Fibroblast of lung (primary cell): ENCODE data around the gene OR51B6. TPM values are rescaled to one million over a fixed set of nuclear protein-coding genes. Genes with fewer than 3 reads are reported as not detected.

Experiments
- DNase-seq, 2 donors: peaks; one replicate each; pipeline versions ENCODE4 v3.0.0 to v3.0.0-alpha.2; 2010; ENCODE audit warnings: low read depth in 2 of 2
- H2AFZ ChIP-seq: 2 replicates; pipeline ENCODE4 v1.5.1; 2012; ENCODE audit warnings: low read length, control low read depth, inconsistent platforms
- H3K27ac ChIP-seq: 2 replicates; pipeline ENCODE4 v1.5.1; 2011; ENCODE audit warnings: low read length, control low read depth; ENCODE audit not compliant: insufficient read depth
- H3K27me3 ChIP-seq: 2 replicates; pipeline ENCODE4 v1.5.1; 2011; ENCODE audit warnings: mild to moderate bottlenecking, low read length; ENCODE audit not compliant: control insufficient read depth, insufficient read depth
- H3K36me3 ChIP-seq: 2 replicates; pipeline ENCODE4 v1.5.1; 2011; ENCODE audit warnings: low read length; ENCODE audit not compliant: control insufficient read depth, insufficient read depth
- H3K4me1 ChIP-seq: 2 replicates; pipeline ENCODE4 v1.5.1; 2011; ENCODE audit warnings: low read length; ENCODE audit not compliant: control insufficient read depth, insufficient read depth; ENCODE audit errors: extremely low read depth
- H3K4me2 ChIP-seq: 2 replicates; pipeline ENCODE4 v1.5.1; 2011; ENCODE audit warnings: low read length, control low read depth; ENCODE audit not compliant: insufficient read depth; ENCODE audit errors: extremely low read depth
- H3K4me3 ChIP-seq, 4 experiments: fragments of 200-600 bp in 1 of 4; sonication (generic) in 1 of 4; replicated peaks in 1 of 4; 2 replicates each; pipeline ENCODE4 v1.5.1; 2011 to 2016; ENCODE audit warnings: low read length in 4 of 4, low read depth in 3 of 4, mild to moderate bottlenecking in 3 of 4, control low read depth in 2 of 4, inconsistent platforms in 1 of 4, mixed read lengths in 1 of 4; ENCODE audit not compliant: insufficient read depth in 1 of 4; ENCODE audit errors: control extremely low read depth in 1 of 4
- H3K79me2 ChIP-seq: 2 replicates; pipeline ENCODE4 v1.5.1; 2012; ENCODE audit warnings: mild to moderate bottlenecking, low read length, inconsistent platforms; ENCODE audit not compliant: control insufficient read depth, insufficient read depth
- H3K9ac ChIP-seq: 2 replicates; pipeline ENCODE4 v1.5.1; 2011; ENCODE audit warnings: mild to moderate bottlenecking, low read length, control low read depth; ENCODE audit not compliant: insufficient read depth
- H3K9me3 ChIP-seq: 2 replicates; pipeline ENCODE4 v1.5.1; 2012; ENCODE audit warnings: low read depth, low read length; ENCODE audit not compliant: control insufficient read depth, insufficient read depth
- H4K20me1 ChIP-seq: 2 replicates; pipeline ENCODE4 v1.5.1; 2011; ENCODE audit warnings: low read length; ENCODE audit not compliant: control insufficient read depth, insufficient read depth; ENCODE audit errors: extremely low read depth
- EZH2 ChIP-seq: IDR thresholded peaks from 2 replicates; pipeline ENCODE4 v1.5.1; 2012; ENCODE audit warnings: low read length, control low read depth, mild to moderate bottlenecking; ENCODE audit errors: missing control alignments
- polyA minus RNA-seq: library from RNA; depleted of rRNA, polyadenylated mRNA; stranded (reverse); fragments of >200 nt; gene quantifications from 2 replicates; pipeline ENCODE4 v1.2.3, GENCODE V29; 2011; ENCODE audit warnings: low replicate concordance
- polyA plus RNA-seq, 2 donors: library from polyadenylated mRNA; depleted of rRNA in 1 of 2; stranded (reverse) in 1 of 2; unstranded in 1 of 2; fragments of >200 nt; gene quantifications; 2 replicates each; pipeline ENCODE4 v1.2.1, GENCODE V29; 2011 to 2012; ENCODE audit warnings: missing spikeins in 1 of 2
- total RNA-seq: library from RNA; depleted of rRNA; stranded (reverse); fragments of >200 nt; gene quantifications from 2 replicates; pipeline ENCODE4 v1.2.1, GENCODE V29; 2014
- TF ChIP-seq, protein P1 (sequence below), 2 donors: IDR thresholded peaks in 1 of 2; conservative IDR thresholded peaks in 1 of 2; 1 replicate in 1 of 2; 2 replicates in 1 of 2; pipeline ENCODE4 v1.5.1; 2011 to 2012; ENCODE audit warnings: low read length in 2 of 2, control low read depth in 1 of 2, inconsistent platforms in 1 of 2, low read depth in 1 of 2, mild to moderate bottlenecking in 1 of 2

OR51B6 gene, protein sequence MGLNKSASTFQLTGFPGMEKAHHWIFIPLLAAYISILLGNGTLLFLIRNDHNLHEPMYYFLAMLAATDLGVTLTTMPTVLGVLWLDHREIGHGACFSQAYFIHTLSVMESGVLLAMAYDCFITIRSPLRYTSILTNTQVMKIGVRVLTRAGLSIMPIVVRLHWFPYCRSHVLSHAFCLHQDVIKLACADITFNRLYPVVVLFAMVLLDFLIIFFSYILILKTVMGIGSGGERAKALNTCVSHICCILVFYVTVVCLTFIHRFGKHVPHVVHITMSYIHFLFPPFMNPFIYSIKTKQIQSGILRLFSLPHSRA
- total RNA-seq (not detected in 2 replicates), polyA plus RNA-seq (not detected in 2 replicates), polyA minus RNA-seq (not detected in 2 replicates)
- polyA plus RNA-seq (2012) = not detected in 2 replicates

DNA sequence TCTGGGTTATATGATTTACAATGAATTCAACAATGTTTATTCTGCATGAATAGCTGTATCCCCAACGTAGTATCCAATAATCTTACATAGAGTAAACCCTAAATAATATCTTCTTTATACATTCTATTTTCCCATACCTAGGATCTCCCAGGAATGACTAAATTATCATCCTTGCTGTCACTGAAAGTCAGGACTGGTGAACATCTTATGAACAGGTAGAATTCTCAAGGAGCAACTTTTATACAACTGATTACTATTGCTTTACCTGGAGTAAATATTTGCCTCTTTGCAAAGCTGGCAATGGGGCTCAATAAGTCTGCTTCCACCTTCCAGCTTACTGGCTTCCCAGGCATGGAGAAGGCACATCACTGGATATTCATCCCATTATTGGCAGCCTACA lies at the start of gene OR51B6:
TSS of gene OR51B6 (plus strand) at position 301 of the 400 bp plus-strand sequence. CDS start at position 301, 0 bp downstream.
- Histone ChIP-seq H3K9me3 (no peaks in the 10 kb centered on the region), H3K27ac (no peak within 1 kb of the TSS), H2AFZ (no peak within 1 kb of the TSS), H4K20me1 (no peaks in the 10 kb centered on the region), H3K36me3 (no peaks in the 10 kb centered on the region), H3K27me3 (no peaks in the 10 kb centered on the region), H3K4me2 (no peak within 1 kb of the TSS), H3K4me3 (no peak within 1 kb of the TSS), H3K4me1 (no peaks in the 10 kb centered on the region), H3K79me2 (no peaks in the 10 kb centered on the region), H3K9ac (no peak within 1 kb of the TSS)
- no peak for DNase-seq
- TF ChIP-seq, protein P1, sequence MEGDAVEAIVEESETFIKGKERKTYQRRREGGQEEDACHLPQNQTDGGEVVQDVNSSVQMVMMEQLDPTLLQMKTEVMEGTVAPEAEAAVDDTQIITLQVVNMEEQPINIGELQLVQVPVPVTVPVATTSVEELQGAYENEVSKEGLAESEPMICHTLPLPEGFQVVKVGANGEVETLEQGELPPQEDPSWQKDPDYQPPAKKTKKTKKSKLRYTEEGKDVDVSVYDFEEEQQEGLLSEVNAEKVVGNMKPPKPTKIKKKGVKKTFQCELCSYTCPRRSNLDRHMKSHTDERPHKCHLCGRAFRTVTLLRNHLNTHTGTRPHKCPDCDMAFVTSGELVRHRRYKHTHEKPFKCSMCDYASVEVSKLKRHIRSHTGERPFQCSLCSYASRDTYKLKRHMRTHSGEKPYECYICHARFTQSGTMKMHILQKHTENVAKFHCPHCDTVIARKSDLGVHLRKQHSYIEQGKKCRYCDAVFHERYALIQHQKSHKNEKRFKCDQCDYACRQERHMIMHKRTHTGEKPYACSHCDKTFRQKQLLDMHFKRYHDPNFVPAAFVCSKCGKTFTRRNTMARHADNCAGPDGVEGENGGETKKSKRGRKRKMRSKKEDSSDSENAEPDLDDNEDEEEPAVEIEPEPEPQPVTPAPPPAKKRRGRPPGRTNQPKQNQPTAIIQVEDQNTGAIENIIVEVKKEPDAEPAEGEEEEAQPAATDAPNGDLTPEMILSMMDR (conservative IDR thresholded peaks at IDR 0.05 in 1 of 2, IDR thresholded peaks at IDR 0.05 in 1 of 2; ENCODE audit: low read depth in 1 of 2, low read length in 2 of 2) = no peak
- TF ChIP-seq EZH2 = no peak

DNA sequence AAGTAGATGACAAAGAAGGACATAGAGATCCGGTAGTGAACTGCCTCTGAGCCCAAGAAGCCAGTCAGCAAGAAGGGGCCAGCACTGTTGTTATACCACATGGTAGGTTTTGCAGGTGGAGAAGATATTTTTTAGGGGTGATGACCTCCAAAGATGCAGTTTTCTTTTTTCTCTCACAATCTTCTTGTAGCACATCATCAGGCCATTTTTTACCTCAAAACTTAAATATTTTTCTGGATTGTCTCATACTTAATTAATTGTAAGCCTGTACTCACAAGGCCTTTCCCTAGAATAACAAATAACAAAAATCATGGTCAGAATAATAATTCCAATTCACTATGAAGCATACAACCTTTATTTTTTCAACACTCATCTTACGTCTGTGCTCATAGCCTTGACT lies 49.5 kb upstream of the OR51B6 start, which contains the start of gene OR51B4:
TSS of gene OR51B4 (minus strand) at position 101 of the 400 bp plus-strand sequence. CDS start at position 101, 0 bp downstream.
- no peaks in the 10 kb centered on the region for H4K20me1 ChIP-seq
- no peaks in the 10 kb centered on the region for H3K36me3 ChIP-seq
- TF ChIP-seq EZH2 = no peak
- TF ChIP-seq, protein P1 (conservative IDR thresholded peaks at IDR 0.05 in 1 of 2, IDR thresholded peaks at IDR 0.05 in 1 of 2; ENCODE audit: low read depth in 1 of 2, low read length in 2 of 2) = no peak
- H3K9ac ChIP-seq = no peak within 1 kb of the TSS
- H3K27ac ChIP-seq = no peak within 1 kb of the TSS
- no peak within 1 kb of the TSS for H3K4me3 ChIP-seq
- no peak within 1 kb of the TSS for H3K4me2 ChIP-seq
- no peaks in the 10 kb centered on the region for H3K79me2 ChIP-seq
- H3K9me3 ChIP-seq = no peaks in the 10 kb centered on the region
- DNase-seq = no peak
- H2AFZ ChIP-seq = no peak within 1 kb of the TSS
- H3K27me3 ChIP-seq = no peaks in the 10 kb centered on the region
- peaks cover 2% of the 10 kb centered on the region for H3K4me1 ChIP-seq

DNA sequence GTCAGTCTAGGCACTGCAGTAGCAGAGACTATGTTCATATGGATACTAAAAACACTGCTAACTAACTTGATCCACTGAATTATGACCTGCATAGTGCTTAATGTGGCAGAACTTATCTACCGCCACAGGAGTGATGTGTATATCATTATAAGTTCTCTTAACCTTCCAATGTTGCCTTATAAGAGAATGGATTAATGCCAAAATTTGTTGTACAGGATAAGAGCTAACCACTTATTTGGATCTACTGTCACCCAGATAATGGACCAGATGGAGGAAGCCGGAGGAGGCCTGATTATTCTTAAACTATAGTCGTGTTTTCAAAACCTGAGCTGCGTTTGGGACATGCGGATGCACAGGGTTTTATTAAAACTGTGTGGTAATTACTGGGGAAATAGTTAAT lies 47.7 kb upstream of the OR51B6 start:
- Histone ChIP-seq H4K20me1 (no peaks in the 10 kb centered on the region), H3K36me3 (no peaks in the 10 kb centered on the region), H3K4me3 (no peak overlapping the region), H3K27me3 (no peaks in the 10 kb centered on the region), H3K79me2 (no peaks in the 10 kb centered on the region), H2AFZ (no peak overlapping the region), H3K4me1 (no peaks in the 10 kb centered on the region), H3K9ac (no peak overlapping the region), H3K4me2 (no peak overlapping the region), H3K27ac (no peak overlapping the region), H3K9me3 (no peaks in the 10 kb centered on the region)
- no peak for TF ChIP-seq EZH2
- TF ChIP-seq, protein P1 (conservative IDR thresholded peaks at IDR 0.05 in 1 of 2, IDR thresholded peaks at IDR 0.05 in 1 of 2; ENCODE audit: low read depth in 1 of 2, low read length in 2 of 2) = no peak
- DNase-seq = no peak
